Activated T-helper 1 cell treated with anti-CD3 and anti-CD28 coated beads, Interleukin-12 subunit alpha, Interleukin-12 subunit beta, Interleukin-2, Interleukin-4 antibody, amounts not matched to agents 30 ng/mL and 10 ng/mL and 1 ng/mL, durations not matched to agents 14 hours and 24 hours and 36 hours (primary cell): Measurements from ENCODE around the gene NUDT17. TPM values are rescaled to one million over a fixed set of nuclear protein-coding genes. Genes with fewer than 3 reads are reported as not detected.
"Not testable (repeated sequence)": the region's sequence is repeated elsewhere in the genome, so short reads cannot be mapped to it uniquely, and the experiment has no call there.

Experiments used
- DNase-seq: peaks from one replicate; pipeline ENCODE4 v3.0.0; 2021; ENCODE audit warnings: low spot score
- H3K27ac Mint-ChIP-seq: one replicate; pipeline ENCODE4 v1.8.0; 2021; ENCODE audit warnings: mild to moderate bottlenecking, mixed read lengths
- H3K27me3 Mint-ChIP-seq: one replicate; pipeline ENCODE4 v1.8.0; 2022; ENCODE audit warnings: mild to moderate bottlenecking, moderate library complexity, mixed read lengths; ENCODE audit not compliant: insufficient read depth
- H3K36me3 Mint-ChIP-seq: one replicate; pipeline ENCODE4 v1.8.0; 2021; ENCODE audit warnings: low read depth, mixed read lengths
- H3K4me1 Mint-ChIP-seq: one replicate; pipeline ENCODE4 v1.8.0; 2021; ENCODE audit warnings: low read depth, mixed read lengths
- H3K4me3 Mint-ChIP-seq: one replicate; pipeline ENCODE4 v1.8.0; 2021; ENCODE audit warnings: mild to moderate bottlenecking, moderate library complexity, mixed read lengths
- H3K9me3 Mint-ChIP-seq: one replicate; pipeline ENCODE4 v1.8.0; 2021; ENCODE audit warnings: mixed read lengths
- intact Hi-C: fragments of 100-400 bp; cut with micrococcal nuclease; formaldehyde crosslinking; loops from one replicate; pipeline ENCODE4 v1.15.1; 2024
- total RNA-seq: library from RNA; stranded (reverse); gene quantifications from 2 replicates; pipeline ENCODE4 v1.2.3, GENCODE V29; 2022

The NUDT17 gene
- total RNA-seq, 1 donor from 2014 or later = 3.0 TPM

- Mint-ChIP-seq H3K27ac (peak overlapping the region; percentile 94), H3K4me1 (peaks cover 38% of the 10 kb centered on the region), H3K27me3 (no peaks in the 10 kb centered on the region), H3K4me3 (peak overlapping the region; percentile 99), H3K9me3 (no peaks in the 10 kb centered on the region), H3K36me3 (peaks cover 32% of the 10 kb centered on the region)
- intact Hi-C loops = loop anchor here (2.0 to 5.0 kb wide), 2 partner anchors 52 to 102 kb away; no protein-coding TSS in a partner anchor
- no peak for DNase-seq
Observed at GRCh38 chr1:145824499-145824842, 21.0 kb upstream of the NUDT17 start.

DNA sequence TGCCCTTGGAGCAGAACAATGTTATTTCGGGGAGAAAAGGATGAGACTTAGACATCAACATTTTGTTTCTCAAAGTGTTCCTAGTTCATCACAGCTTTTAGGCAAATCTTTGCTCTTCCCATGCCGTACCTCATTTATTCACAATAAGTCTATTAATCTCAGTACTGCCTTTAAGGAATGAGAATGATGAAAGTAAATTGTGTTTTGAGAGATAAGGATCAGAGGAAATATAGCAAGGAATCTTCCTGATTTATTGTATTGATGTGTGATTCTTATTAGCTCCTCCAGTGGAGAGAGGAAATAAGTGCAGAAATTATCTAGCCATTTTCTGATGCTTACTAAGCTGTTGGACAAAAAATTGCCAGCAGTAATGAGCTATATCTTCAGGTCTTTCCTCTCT, 19.4 kb upstream of the NUDT17 start:
- Mint-ChIP-seq H3K4me3 (peak overlapping the region; percentile 99), H3K4me1 (peaks cover 38% of the 10 kb centered on the region), H3K27ac (peak overlapping the region; percentile 30), H3K27me3 (no peaks in the 10 kb centered on the region), H3K36me3 (peaks cover 40% of the 10 kb centered on the region), H3K9me3 (no peaks in the 10 kb centered on the region)
- intact Hi-C loops = no loop called here
- DNase-seq = no peak

GRCh38 chr1:145827966-145828365, 17.5 kb upstream of the NUDT17 start:
- intact Hi-C loops = no loop called here
- no peaks in the 10 kb centered on the region for H3K9me3 Mint-ChIP-seq
- H3K27me3 Mint-ChIP-seq = no peaks in the 10 kb centered on the region
- H3K4me1 Mint-ChIP-seq = peaks cover 44% of the 10 kb centered on the region
- H3K4me3 Mint-ChIP-seq = peak overlapping the region; percentile 4
- peak overlapping the region; percentile 83 for H3K27ac Mint-ChIP-seq
- H3K36me3 Mint-ChIP-seq = peaks cover 51% of the 10 kb centered on the region
- DNase-seq = no peak

DNA sequence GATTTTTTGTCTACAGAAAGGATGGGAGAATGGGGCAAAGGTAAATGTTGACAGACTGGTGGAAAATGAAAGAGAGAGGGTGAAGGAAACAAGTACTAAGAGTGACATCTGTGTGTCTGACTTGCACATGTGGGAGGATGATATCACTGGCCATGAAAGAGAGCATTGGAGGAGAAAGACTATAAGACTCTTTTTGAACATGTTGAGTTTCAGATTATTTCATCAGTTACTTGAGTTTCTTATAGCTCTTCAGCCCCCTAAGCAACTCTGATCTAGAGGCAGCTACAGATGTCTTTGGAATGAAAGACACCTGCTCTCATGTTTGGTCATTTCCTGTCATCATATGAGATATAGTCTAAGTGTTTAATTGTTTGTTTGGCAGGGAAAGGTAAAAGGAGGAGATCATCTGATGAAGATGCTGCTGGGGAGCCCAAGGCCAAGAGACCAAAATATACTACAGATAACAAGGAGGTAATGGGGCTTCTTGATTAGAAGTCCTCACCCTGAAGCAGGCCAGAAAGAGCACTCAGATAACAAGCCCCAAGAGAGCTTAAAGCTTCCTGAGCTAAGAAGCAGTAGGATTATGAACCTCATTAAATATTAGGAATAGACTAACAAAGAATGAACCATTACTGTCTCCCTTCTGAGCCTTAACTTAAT, 16.9 kb upstream of the NUDT17 start:
- peaks cover 44% of the 10 kb centered on the region for H3K4me1 Mint-ChIP-seq
- intact Hi-C loops = no loop called here
- peak overlapping the region; percentile 83 for H3K27ac Mint-ChIP-seq
- DNase-seq = no peak
- H3K36me3 Mint-ChIP-seq = peaks cover 56% of the 10 kb centered on the region
- H3K27me3 Mint-ChIP-seq = no peaks in the 10 kb centered on the region
- H3K4me3 Mint-ChIP-seq = peak overlapping the region; percentile 4
- H3K9me3 Mint-ChIP-seq = no peaks in the 10 kb centered on the region

GRCh38 chr1:145830810-145831209, 14.6 kb upstream of the NUDT17 start:
- not testable (repeated sequence) for H3K27me3 Mint-ChIP-seq, H3K27ac Mint-ChIP-seq

GRCh38 chr1:145837656-145838055, 7.8 kb upstream of the NUDT17 start:
- Mint-ChIP-seq H3K4me3 (no peak overlapping the region), H3K4me1 (no peaks in the 10 kb centered on the region), H3K9me3 (no peaks in the 10 kb centered on the region), H3K27ac (no peak overlapping the region), H3K27me3 (no peaks in the 10 kb centered on the region), H3K36me3 (peaks cover 40% of the 10 kb centered on the region)
- DNase-seq = no peak
- intact Hi-C loops = no loop called here

More at GRCh38 chr1:145830810-145831209, 14.6 kb upstream of the NUDT17 start:
- H3K9me3 Mint-ChIP-seq, intact Hi-C loops, DNase-seq, H3K4me3 Mint-ChIP-seq: not testable (repeated sequence)
- H3K4me1 Mint-ChIP-seq = peaks cover 32% of the 10 kb centered on the region
- H3K36me3 Mint-ChIP-seq = peaks cover 59% of the 10 kb centered on the region

- Mint-ChIP-seq H3K9me3 (no peaks in the 10 kb centered on the region), H3K4me1 (peaks cover 6% of the 10 kb centered on the region)
- intact Hi-C loops = no loop called here
Observed at GRCh38 chr1:145843031-145843430, 2.4 kb upstream of the NUDT17 start.

GRCh38 chr1:145845144-145845513, 301 bp upstream of the NUDT17 start:
- intact Hi-C loops = loop anchor here (2.0 kb wide), 3 partner anchors 26 to 74 kb away; partner anchors contain the start of gene PEX11B
- no peak overlapping the region for H3K27ac Mint-ChIP-seq
- no peak overlapping the region for H3K4me3 Mint-ChIP-seq
- no peaks in the 10 kb centered on the region for H3K27me3 Mint-ChIP-seq
- peaks cover 6% of the 10 kb centered on the region for H3K4me1 Mint-ChIP-seq
- DNase-seq = no peak
- no peaks in the 10 kb centered on the region for H3K9me3 Mint-ChIP-seq
- H3K36me3 Mint-ChIP-seq = peaks cover 24% of the 10 kb centered on the region

More at GRCh38 chr1:145843031-145843430, 2.4 kb upstream of the NUDT17 start:
- Mint-ChIP-seq H3K36me3 (peaks cover 22% of the 10 kb centered on the region), H3K27me3 (no peaks in the 10 kb centered on the region), H3K4me3 (no peak overlapping the region), H3K27ac (no peak overlapping the region)
- DNase-seq = no peak

- peak overlapping the region; percentile 67 for H3K27ac Mint-ChIP-seq
- intact Hi-C loops = loop anchor here (1.0 kb wide), 2 partner anchors 64 to 167 kb away; partner anchors contain the start of gene ITGA10
- H3K4me3 Mint-ChIP-seq = peak overlapping the region; percentile 9
- peaks cover 29% of the 10 kb centered on the region for H3K36me3 Mint-ChIP-seq
- no peaks in the 10 kb centered on the region for H3K27me3 Mint-ChIP-seq
- peak; percentile 23 for DNase-seq
- H3K4me1 Mint-ChIP-seq = peaks cover 6% of the 10 kb centered on the region
- no peaks in the 10 kb centered on the region for H3K9me3 Mint-ChIP-seq
Observed at GRCh38 chr1:145846201-145846612, 777 bp downstream of the NUDT17 start.

DNA sequence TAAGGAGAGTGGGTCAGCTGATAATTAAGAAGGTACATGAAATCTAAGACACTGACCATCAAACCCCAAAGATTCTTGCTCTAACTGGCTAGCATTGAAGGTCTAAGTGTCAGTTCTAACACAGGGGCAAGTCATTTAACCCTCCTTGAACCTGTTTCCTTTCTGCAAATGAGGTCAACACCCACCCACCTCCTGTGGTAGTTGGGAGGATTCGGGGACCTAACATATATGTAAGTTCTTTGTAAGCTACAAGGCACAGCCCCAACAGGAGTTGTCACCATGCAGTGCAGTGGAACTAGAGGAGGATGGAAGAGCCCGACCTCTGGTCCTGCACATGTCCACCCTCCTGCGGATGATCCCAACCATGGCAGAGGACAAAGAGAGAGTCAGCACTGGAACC, 2.4 kb downstream of the NUDT17 start:
- Mint-ChIP-seq H3K4me1 (peaks cover 6% of the 10 kb centered on the region), H3K36me3 (peaks cover 23% of the 10 kb centered on the region), H3K27me3 (no peaks in the 10 kb centered on the region), H3K4me3 (no peak overlapping the region), H3K9me3 (no peaks in the 10 kb centered on the region), H3K27ac (no peak overlapping the region)
- no peak for DNase-seq
- intact Hi-C loops = no loop called here

GRCh38 chr1:145849356-145850160, 4.1 kb downstream of the NUDT17 start:
- Mint-ChIP-seq H3K36me3 (peaks cover 31% of the 10 kb centered on the region), H3K27me3 (no peaks in the 10 kb centered on the region), H3K4me1 (peaks cover 6% of the 10 kb centered on the region), H3K27ac (peak overlapping the region; percentile 27), H3K4me3 (no peak overlapping the region), H3K9me3 (no peaks in the 10 kb centered on the region)
- no peak for DNase-seq
- intact Hi-C loops = no loop called here

DNA sequence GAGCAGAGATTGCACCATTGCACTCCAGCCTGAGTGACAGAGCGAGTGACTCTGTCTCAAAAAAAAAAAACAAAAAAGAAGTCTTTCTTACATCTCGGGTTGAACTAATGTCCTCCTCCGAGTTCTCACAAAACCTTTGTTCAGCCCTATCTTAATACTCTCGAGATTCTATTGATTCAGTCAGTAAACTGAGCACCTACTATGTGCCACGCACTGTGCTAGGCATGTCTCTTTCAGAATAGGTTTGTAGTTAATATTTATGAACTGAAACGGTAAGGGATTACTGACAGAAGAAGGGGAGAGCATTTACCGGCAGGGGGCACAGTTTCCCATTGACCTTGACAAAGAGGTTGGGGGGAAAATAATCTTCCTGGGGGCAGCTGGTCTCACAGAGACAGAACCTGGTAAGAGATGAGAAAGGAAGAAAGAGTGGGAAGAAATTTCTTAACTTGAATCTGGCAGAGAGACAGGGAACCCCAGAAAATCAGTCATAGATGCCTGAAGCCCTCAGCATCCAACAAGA, 10.1 kb downstream of the NUDT17 start:
- intact Hi-C loops = no loop called here
- Mint-ChIP-seq H3K4me3 (peak overlapping the region; percentile 46), H3K27me3 (no peaks in the 10 kb centered on the region), H3K9me3 (no peaks in the 10 kb centered on the region), H3K4me1 (peaks cover 20% of the 10 kb centered on the region), H3K27ac (no peak overlapping the region), H3K36me3 (peaks cover 29% of the 10 kb centered on the region)
- DNase-seq = no peak

DNA sequence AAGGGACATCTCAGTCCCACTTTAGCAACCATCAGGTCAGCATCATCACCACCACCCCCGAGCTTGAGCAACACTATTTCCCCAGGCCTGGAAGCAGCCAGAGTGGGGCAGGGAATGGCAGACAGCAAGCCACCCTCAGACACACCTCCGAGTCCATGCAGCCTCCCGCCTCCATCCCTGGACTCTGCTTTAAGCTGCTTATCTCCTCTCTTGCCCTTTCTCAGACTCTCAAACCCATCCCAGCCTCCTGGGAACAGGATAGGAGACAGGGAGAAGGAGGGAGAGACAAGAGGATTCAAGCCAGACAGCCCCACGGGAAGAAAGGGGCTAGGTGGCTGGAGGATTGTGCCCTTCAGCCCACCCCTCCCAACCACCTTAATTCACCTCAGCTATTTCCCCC, 11.7 kb downstream of the NUDT17 start:
- Mint-ChIP-seq H3K27ac (no peak overlapping the region), H3K4me1 (peaks cover 20% of the 10 kb centered on the region), H3K27me3 (no peaks in the 10 kb centered on the region), H3K36me3 (peaks cover 22% of the 10 kb centered on the region), H3K9me3 (no peaks in the 10 kb centered on the region), H3K4me3 (no peak overlapping the region)
- DNase-seq = no peak
- intact Hi-C loops = no loop called here
